SK-N-SH treated with all-trans-retinoic acid at 6 μM for 48 hours (cell line): ENCODE data around the gene TP53INP2.
"Not testable (repeated sequence)": the region's sequence is repeated elsewhere in the genome, so short reads cannot be mapped to it uniquely, and the experiment has no call there.

Experiments used
- ATAC-seq: fragments of 200-7000 bp; cut with Tn5 transposase; 3 replicates; pipeline ENCODE4 v1.9.1; 2020; ENCODE audit warnings: mild to moderate bottlenecking, moderate library complexity
- ARNTL ChIP-seq: fragments of 450-650 bp; formaldehyde crosslinking; IDR thresholded peaks from 2 replicates; pipeline ENCODE4 v1.5.0; 2020; ENCODE audit warnings: low read depth, mild to moderate bottlenecking, moderate library complexity, borderline replicate concordance
- BACH2 ChIP-seq: fragments of 250-450 bp; sonication (Bioruptor Pico); IDR thresholded peaks from 2 replicates; pipeline ENCODE4 v1.9.0; 2021; ENCODE audit warnings: mild to moderate bottlenecking, borderline replicate concordance
- CREB5 ChIP-seq: fragments of 250-450 bp; sonication (Bioruptor Pico); IDR thresholded peaks from 2 replicates; pipeline ENCODE4 v1.5.1; 2020; ENCODE audit warnings: low read depth, mild to moderate bottlenecking, moderate library complexity
- CSRNP3 ChIP-seq: fragments of 250-450 bp; sonication (Bioruptor Pico); IDR thresholded peaks from 2 replicates; pipeline ENCODE4 v1.5.1; 2021; ENCODE audit warnings: mild to moderate bottlenecking, moderate library complexity
- GLIS3 ChIP-seq: fragments of 250-450 bp; sonication (Bioruptor Pico); IDR thresholded peaks from 2 replicates; pipeline ENCODE4 v1.5.0; 2020; ENCODE audit warnings: mild to moderate bottlenecking, moderate library complexity
- ISL1 ChIP-seq: fragments of 250-450 bp; sonication (Bioruptor Pico); IDR thresholded peaks from 2 replicates; pipeline ENCODE4 v2.1.2; 2022; ENCODE audit warnings: mild to moderate bottlenecking, moderate library complexity
- PATZ1 ChIP-seq: fragments of 250-450 bp; sonication (Bioruptor Pico); IDR thresholded peaks from 2 replicates; pipeline ENCODE4 v1.8.0; 2020; ENCODE audit warnings: mild to moderate bottlenecking, moderate library complexity, borderline replicate concordance
- POU6F1 ChIP-seq: fragments of 250-450 bp; sonication (Bioruptor Pico); IDR thresholded peaks from 2 replicates; pipeline ENCODE4 v1.8.0; 2021; ENCODE audit warnings: low read depth, mild to moderate bottlenecking, moderate library complexity, borderline replicate concordance
- PPARA ChIP-seq: fragments of 250-450 bp; sonication (Bioruptor Pico); IDR thresholded peaks from 2 replicates; pipeline ENCODE4 v1.5.0; 2020; ENCODE audit warnings: mild to moderate bottlenecking, borderline replicate concordance
- RARB ChIP-seq: fragments of 250-450 bp; sonication (Bioruptor Pico); IDR thresholded peaks from 2 replicates; pipeline ENCODE4 v1.8.0; 2021; ENCODE audit warnings: mild to moderate bottlenecking, moderate library complexity
- SNAI2 ChIP-seq: fragments of 250-450 bp; sonication (Bioruptor Pico); IDR thresholded peaks from 2 replicates; pipeline ENCODE4 v1.5.0; 2020; ENCODE audit warnings: mild to moderate bottlenecking, moderate library complexity
- TCF4 ChIP-seq: fragments of 250-450 bp; sonication (Bioruptor Pico); IDR thresholded peaks from 2 replicates; pipeline ENCODE4 v1.8.0; 2021; ENCODE audit warnings: mild to moderate bottlenecking, moderate library complexity, borderline replicate concordance
- TOX ChIP-seq: fragments of 250-450 bp; sonication (Bioruptor Pico); IDR thresholded peaks from 2 replicates; pipeline ENCODE4 v1.8.0; 2021; ENCODE audit warnings: mild to moderate bottlenecking, moderate library complexity, borderline replicate concordance
- ZC3H10 ChIP-seq: fragments of 250-450 bp; sonication (Bioruptor Pico); IDR thresholded peaks from 2 replicates; pipeline ENCODE4 v1.5.1; 2021; ENCODE audit warnings: mild to moderate bottlenecking, moderate library complexity
- ZFP3 ChIP-seq: fragments of 250-450 bp; sonication (Bioruptor Pico); IDR thresholded peaks from 2 replicates; pipeline ENCODE4 v1.5.0; 2020; ENCODE audit warnings: mild to moderate bottlenecking, moderate library complexity
- ZFP30 ChIP-seq: fragments of 450-650 bp; formaldehyde crosslinking; IDR thresholded peaks from 2 replicates; pipeline ENCODE4 v1.5.0; 2022; ENCODE audit warnings: mild to moderate bottlenecking, moderate library complexity
- ZNF565 ChIP-seq: fragments of 450-650 bp; formaldehyde crosslinking; conservative IDR thresholded peaks from 2 replicates; pipeline ENCODE4 v1.5.0; 2020; ENCODE audit warnings: low read depth, mild to moderate bottlenecking, moderate library complexity
- ZNF70 ChIP-seq: fragments of 450-650 bp; formaldehyde crosslinking; IDR thresholded peaks from 2 replicates; pipeline ENCODE4 v1.5.0; 2020; ENCODE audit warnings: mild to moderate bottlenecking, moderate library complexity
- ZNF8 ChIP-seq: fragments of 450-650 bp; formaldehyde crosslinking; IDR thresholded peaks from 2 replicates; pipeline ENCODE4 v1.5.0; 2020; ENCODE audit warnings: mild to moderate bottlenecking, moderate library complexity

TP53INP2 gene

GRCh38 chr20:34663213-34663943, 40.8 kb upstream of the TP53INP2 start:
- no peak for ATAC-seq
- TF ChIP-seq CREB5 (CRISPR knock-in tag) (no peak), ZFP30 (CRISPR knock-in tag) (no peak), ZNF70 (CRISPR knock-in tag) (no peak), PPARA (CRISPR knock-in tag) (no peak), ZNF565 (no peak), PATZ1 (CRISPR knock-in tag) (no peak), ZC3H10 (CRISPR knock-in tag) (no peak), ZNF8 (CRISPR knock-in tag) (no peak), ZFP3 (CRISPR knock-in tag) (no peak), ARNTL (no peak), GLIS3 (CRISPR knock-in tag) (no peak), BACH2 (CRISPR knock-in tag) (no peak)

- ATAC-seq: not testable (repeated sequence)
Observed at GRCh38 chr20:34664751-34665150, 39.4 kb upstream of the TP53INP2 start.

GRCh38 chr20:34669094-34669493, 35.0 kb upstream of the TP53INP2 start:
- no peak for ATAC-seq
- TF ChIP-seq RARB (CRISPR knock-in tag) (no peak), POU6F1 (CRISPR knock-in tag) (no peak)
- TF ChIP-seq, all 23 proteins: peak for 0

- TF ChIP-seq CSRNP3 (CRISPR knock-in tag) (no peak), ISL1 (CRISPR knock-in tag) (no peak), BACH2 (CRISPR knock-in tag) (no peak), ZFP30 (CRISPR knock-in tag) (no peak), POU6F1 (CRISPR knock-in tag) (no peak), ARNTL (no peak), TOX (no peak), ZC3H10 (CRISPR knock-in tag) (no peak), ZNF70 (CRISPR knock-in tag) (no peak), PATZ1 (CRISPR knock-in tag) (no peak), PPARA (CRISPR knock-in tag) (no peak), ZFP3 (CRISPR knock-in tag) (no peak), GLIS3 (CRISPR knock-in tag) (no peak), TCF4 (no peak), RARB (CRISPR knock-in tag) (no peak), CREB5 (CRISPR knock-in tag) (no peak), SNAI2 (CRISPR knock-in tag) (no peak)
- TF ChIP-seq, all 23 proteins: peak for 0
- ATAC-seq: no peak
Observed at GRCh38 chr20:34673412-34673811, 30.7 kb upstream of the TP53INP2 start.
